Epithelial cell of esophagus (primary cell): ENCODE measurements around the gene ZKSCAN4.

ENCODE experiments used
- DNase-seq: peaks from one replicate; pipeline ENCODE4 v3.0.0; 2010; ENCODE audit warnings: low read depth
- H3K4me3 ChIP-seq: 2 replicates; pipeline ENCODE4 v1.5.1; 2011; ENCODE audit warnings: mild to moderate bottlenecking, low read length, control low read depth
- TF ChIP-seq, protein P1 (sequence below): IDR thresholded peaks from 2 replicates; pipeline ENCODE4 v1.5.1; 2011; ENCODE audit warnings: low read depth, mild to moderate bottlenecking, low read length, control low read depth, inconsistent platforms; ENCODE audit not compliant: insufficient read depth; ENCODE audit errors: missing control alignments

The ZKSCAN4 gene

DNA sequence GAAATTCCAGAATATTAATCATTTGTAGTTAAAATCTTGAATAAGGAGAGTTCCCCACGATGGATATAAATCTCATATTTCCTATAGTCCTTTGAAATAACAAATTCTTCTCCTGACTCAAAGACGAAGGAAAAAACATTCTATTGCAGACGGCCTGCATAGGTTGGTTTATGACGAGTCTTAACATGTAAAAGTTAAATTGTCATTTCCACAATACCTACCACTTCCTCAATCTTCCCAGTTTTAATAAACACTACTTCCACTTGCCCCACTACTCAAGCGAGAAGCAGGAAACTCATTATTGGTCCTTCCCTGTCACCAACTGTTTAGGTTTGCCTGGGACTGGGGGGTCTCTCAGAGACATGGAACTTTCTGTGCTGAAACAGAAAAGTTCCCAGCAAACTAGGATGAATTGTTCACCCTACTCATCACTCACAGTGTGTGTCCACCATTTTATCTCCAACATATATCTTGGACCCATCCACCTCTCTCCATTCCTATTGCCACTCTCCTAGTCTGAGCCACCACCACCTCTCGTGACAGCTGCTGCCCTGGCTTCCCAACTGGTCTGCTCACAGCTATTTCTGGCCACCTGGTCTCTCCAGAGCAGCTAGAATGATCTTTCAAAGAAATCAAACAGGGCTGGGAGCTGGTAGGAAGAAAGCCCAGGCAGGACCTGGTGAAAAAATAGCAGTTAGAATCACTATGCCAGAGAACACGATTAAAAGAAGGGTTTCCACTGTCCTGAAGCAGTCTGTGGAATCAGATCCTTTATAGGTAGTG is 42.1 kb downstream of the ZKSCAN4 start:
- no peak overlapping the region for H3K4me3 ChIP-seq
- DNase-seq = peak; percentile 61
- TF ChIP-seq, protein P1, sequence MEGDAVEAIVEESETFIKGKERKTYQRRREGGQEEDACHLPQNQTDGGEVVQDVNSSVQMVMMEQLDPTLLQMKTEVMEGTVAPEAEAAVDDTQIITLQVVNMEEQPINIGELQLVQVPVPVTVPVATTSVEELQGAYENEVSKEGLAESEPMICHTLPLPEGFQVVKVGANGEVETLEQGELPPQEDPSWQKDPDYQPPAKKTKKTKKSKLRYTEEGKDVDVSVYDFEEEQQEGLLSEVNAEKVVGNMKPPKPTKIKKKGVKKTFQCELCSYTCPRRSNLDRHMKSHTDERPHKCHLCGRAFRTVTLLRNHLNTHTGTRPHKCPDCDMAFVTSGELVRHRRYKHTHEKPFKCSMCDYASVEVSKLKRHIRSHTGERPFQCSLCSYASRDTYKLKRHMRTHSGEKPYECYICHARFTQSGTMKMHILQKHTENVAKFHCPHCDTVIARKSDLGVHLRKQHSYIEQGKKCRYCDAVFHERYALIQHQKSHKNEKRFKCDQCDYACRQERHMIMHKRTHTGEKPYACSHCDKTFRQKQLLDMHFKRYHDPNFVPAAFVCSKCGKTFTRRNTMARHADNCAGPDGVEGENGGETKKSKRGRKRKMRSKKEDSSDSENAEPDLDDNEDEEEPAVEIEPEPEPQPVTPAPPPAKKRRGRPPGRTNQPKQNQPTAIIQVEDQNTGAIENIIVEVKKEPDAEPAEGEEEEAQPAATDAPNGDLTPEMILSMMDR = no peak

- peak overlapping the region; percentile 64 for H3K4me3 ChIP-seq
- DNase-seq = peak; percentile 11
- TF ChIP-seq, protein P1 = no peak
Observed at GRCh38 chr6:28208111-28208659, 43.9 kb downstream of the ZKSCAN4 start.

DNA sequence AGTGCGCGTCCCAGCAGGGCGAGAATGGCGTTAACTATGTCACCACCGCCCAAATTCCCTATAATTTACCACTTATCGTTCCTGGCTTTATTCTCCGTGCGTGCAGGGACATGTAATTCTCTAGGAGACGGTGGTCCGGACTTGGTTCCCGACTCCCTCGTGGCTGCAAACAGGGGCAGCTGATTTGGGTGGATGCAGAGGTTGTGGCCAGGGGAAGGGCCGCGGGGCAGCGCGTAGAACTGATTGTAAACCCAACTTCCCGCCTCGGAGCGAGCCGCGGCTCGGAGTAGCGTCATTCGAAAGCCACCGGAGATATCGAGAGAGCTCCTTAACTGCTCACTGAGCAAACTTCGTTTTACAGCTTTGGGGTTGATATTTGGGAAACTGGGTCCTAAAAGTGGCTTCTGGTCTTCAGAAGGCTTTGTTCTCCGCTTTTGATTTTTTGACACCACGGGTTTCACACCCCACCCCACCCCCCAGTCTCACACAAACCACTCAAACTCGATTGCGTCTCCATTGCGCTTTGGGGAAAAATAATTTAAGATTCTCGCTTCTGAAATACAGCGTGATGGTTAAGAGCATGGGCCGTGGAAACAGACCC is 44.5 kb downstream of the ZKSCAN4 start:
- DNase-seq = peak; percentile 54
- TF ChIP-seq, protein P1 = no peak
- peak overlapping the region; percentile 64 for H3K4me3 ChIP-seq

GRCh38 chr6:28206928-28207509 is 45.0 kb downstream of the ZKSCAN4 start:
- peak overlapping the region; percentile 64 for H3K4me3 ChIP-seq
- DNase-seq = peak; percentile 7
- TF ChIP-seq, protein P1 = no peak

- TF ChIP-seq, protein P1 = no peak
- DNase-seq = no peak
- no peak overlapping the region for H3K4me3 ChIP-seq
Observed at GRCh38 chr6:28206527-28206926, 45.5 kb downstream of the ZKSCAN4 start.

GRCh38 chr6:28205879-28206278 is 46.2 kb downstream of the ZKSCAN4 start:
- TF ChIP-seq, protein P1 = no peak
- DNase-seq = no peak
- no peak overlapping the region for H3K4me3 ChIP-seq

DNA sequence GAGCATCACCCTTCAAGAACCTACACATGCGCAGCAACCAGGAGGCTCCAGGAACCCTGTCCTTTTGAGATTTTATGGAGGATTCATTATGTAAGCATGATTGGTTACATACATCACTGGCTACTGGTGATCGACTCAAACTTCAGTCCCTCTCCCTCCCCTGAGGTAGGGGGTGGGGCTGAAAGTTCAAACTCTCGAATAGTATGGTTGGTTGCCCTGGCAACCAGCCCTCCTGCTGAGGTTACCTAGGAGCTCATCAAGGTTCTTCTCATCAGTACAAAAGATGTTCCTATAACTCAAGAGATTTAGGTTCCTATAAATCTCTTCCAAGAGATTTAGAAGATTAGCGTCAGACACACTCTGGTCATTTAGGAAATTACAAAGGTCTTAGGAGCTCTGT is 48.9 kb downstream of the ZKSCAN4 start:
- DNase-seq = no peak
- TF ChIP-seq, protein P1 = no peak
- no peak overlapping the region for H3K4me3 ChIP-seq
